Subcutaneous adipose tissue (tissue), 4 donors: ENCODE measurements around the gene PLXNA4. TPM values are rescaled to one million over a fixed set of nuclear protein-coding genes. Genes with fewer than 3 reads are reported as not detected.

ENCODE experiments used
- total RNA-seq, 4 donors: library from RNA; depleted of rRNA; stranded (reverse); fragments of >200 nt; gene quantifications; one replicate each; pipeline ENCODE4 v1.1.0, GENCODE V29; 2016
- TF ChIP-seq, protein P1 (sequence below): fragments of 450-650 bp; IDR thresholded peaks from one replicate; pipeline ENCODE4 v1.5.1; 2016; ENCODE audit warnings: low read depth, mild to moderate bottlenecking, control low read depth, antibody characterized with exemption, moderate library complexity

PLXNA4 gene
- total RNA-seq, 4 donors from 2014 or later = 30.2 to 112 (median 54.6) TPM

DNA sequence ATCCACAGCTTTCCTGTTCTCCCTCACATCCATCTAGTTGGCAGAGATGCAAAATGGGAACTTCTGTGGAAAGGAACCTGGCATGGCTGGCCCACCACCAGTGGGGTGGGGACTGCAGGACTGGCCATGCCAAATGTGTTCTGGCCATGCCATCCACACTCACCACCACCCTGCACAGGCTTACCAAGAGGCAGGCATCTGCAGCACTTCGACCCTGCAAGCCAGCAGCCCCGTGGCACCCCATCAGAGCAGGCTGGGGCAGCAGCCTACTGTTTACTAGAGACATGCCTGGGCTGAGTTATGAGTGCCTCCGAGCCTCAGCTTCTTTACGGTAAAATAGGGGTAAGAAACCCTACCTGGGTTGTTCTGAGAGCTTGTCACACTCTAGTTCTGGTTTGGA is 313.1 kb downstream of the PLXNA4 start:
- TF ChIP-seq, protein P1, sequence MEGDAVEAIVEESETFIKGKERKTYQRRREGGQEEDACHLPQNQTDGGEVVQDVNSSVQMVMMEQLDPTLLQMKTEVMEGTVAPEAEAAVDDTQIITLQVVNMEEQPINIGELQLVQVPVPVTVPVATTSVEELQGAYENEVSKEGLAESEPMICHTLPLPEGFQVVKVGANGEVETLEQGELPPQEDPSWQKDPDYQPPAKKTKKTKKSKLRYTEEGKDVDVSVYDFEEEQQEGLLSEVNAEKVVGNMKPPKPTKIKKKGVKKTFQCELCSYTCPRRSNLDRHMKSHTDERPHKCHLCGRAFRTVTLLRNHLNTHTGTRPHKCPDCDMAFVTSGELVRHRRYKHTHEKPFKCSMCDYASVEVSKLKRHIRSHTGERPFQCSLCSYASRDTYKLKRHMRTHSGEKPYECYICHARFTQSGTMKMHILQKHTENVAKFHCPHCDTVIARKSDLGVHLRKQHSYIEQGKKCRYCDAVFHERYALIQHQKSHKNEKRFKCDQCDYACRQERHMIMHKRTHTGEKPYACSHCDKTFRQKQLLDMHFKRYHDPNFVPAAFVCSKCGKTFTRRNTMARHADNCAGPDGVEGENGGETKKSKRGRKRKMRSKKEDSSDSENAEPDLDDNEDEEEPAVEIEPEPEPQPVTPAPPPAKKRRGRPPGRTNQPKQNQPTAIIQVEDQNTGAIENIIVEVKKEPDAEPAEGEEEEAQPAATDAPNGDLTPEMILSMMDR = no peak

- TF ChIP-seq, protein P1 = no peak
Measured at GRCh38 chr7:132262160-132262470, 314.2 kb downstream of the PLXNA4 start.

GRCh38 chr7:132261327-132262159 is 314.7 kb downstream of the PLXNA4 start:
- TF ChIP-seq, protein P1 = no peak

GRCh38 chr7:132258231-132258630 is 318.0 kb downstream of the PLXNA4 start:
- TF ChIP-seq, protein P1 = no peak

DNA sequence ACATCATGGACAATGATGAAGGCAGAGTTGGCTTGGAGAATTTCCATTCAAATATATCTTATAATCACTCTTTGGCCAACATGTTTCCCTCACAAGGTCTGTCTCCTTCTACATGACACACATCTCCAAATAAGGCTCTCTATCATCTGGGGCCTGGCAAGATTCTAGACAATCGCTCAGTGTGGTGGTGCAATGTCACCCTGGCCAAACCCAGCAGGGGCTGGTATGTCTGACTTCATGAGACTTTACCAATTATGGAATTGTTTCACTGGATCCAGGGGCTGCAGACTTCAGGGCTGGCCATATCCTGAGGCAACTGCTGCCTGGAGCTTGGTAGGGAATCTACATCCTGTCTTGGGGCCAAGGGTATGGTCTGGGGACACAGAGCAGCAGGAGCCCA is 319.0 kb downstream of the PLXNA4 start:
- TF ChIP-seq, protein P1 = no peak

DNA sequence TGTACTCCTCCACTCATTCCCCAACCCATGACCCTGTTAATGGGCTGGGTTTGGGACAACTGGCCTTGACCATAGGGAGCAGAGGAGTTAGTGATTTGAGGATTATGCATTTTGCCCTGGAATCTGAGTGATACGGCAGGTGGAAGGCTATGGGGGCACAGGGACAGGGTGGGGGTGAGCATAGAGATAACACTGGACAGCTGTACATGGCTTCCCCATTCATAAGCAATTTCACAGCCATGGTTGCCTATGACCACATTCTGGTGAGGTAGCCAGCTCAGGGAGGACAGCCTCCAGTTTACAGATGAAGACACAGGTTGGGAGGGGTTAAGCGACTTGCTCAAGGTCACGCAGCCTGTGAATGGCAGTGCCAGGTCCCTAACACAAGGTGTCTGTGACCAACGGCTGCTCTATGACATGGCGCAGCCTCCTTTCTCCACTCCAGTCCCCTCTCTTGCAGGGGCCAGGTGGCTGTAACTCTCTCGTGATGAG is 319.5 kb downstream of the PLXNA4 start:
- TF ChIP-seq, protein P1 = no peak

DNA sequence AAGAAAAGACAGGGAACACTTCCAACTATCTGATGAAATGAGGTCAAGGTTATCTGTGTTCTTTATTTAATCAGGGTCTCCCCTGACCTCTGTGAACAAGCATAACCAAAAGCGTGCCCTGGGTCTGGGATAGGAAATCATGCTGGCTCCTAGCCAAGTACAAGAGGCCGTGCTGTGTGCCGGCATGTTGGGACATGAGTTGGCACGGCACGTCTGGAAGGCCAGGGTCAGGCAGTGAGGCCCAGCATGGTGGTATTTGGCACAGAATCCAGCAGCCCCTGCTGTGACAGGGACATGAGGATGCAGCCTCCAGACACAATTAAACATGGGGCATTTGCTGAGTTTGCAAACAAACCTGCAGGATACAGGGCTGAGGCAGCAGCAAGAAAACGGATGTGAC is 320.4 kb downstream of the PLXNA4 start:
- TF ChIP-seq, protein P1 = no peak
